K562 (cell line): ENCODE data around the gene TRAPPC1. TPM values are rescaled to one million over a fixed set of nuclear protein-coding genes. Genes with fewer than 3 reads are reported as not detected.

Experiments
- ATAC-seq: fragments of 200-7000 bp; cut with Tn5 transposase; 3 replicates; pipeline ENCODE4 v1.9.1; 2020; ENCODE audit warnings: moderate library complexity
- BruUV-seq: library from RNA; stranded (reverse); fragments of 400-500 nt; replicated peaks from 2 replicates; lab custom pipeline; 2021; lab: Mats Ljungman, UMichigan
- CTCF ChIA-PET: fragments of 300-600 bp; formaldehyde crosslinking; extraction: SDS; loops from one replicate; lab custom pipeline; 2021; ENCODE audit warnings: low intra/inter-chr PET ratio; lab: Yijun Ruan, JAX
- POLR2A ChIA-PET: fragments of 300-600, 350-650 bp; sonication (Branson Sonifier 250); formaldehyde crosslinking; extraction: SDS; loops from one replicate; lab custom pipeline; 2021; ENCODE audit warnings: antibody characterized with exemption, inconsistent platforms; lab: Yijun Ruan, JAX
- DNase-seq, 4 experiments: peaks; one replicate each; pipeline versions ENCODE4 v3.0.0 to v3.0.0-alpha.2; 2011 to 2018; ENCODE audit warnings: low spot score in 3 of 4, mixed read lengths in 3 of 4; ENCODE audit errors: extremely low read depth in 1 of 4
- FAIRE-seq: peaks from 2 replicates; lab custom pipeline; 2011; peaks lifted over from hg19 to GRCh38; lab: Jason Lieb, UNC
- H2AFZ ChIP-seq: 2 replicates; pipeline ENCODE4 v1.6.0; 2011; ENCODE audit warnings: low read depth, low read length, control low read depth, inconsistent platforms
- H3K27ac ChIP-seq: fragments of 200-600 bp; 3 replicates; pipeline ENCODE4 v1.8.0; 2011; ENCODE audit warnings: low read depth, mild to moderate bottlenecking, control low read depth, inconsistent platforms, low read length, moderate library complexity, mixed read lengths; ENCODE audit errors: extremely low read depth
- H3K27me3 ChIP-seq, 2 experiments: fragments of 300-600 bp in 1 of 2; 2 replicates in 1 of 2; 3 replicates in 1 of 2; pipeline versions ENCODE4 v1.6.0 to v1.8.0; 2011; ENCODE audit warnings: inconsistent platforms in 2 of 2, low read length in 2 of 2, mild to moderate bottlenecking in 1 of 2, mixed read lengths in 1 of 2, moderate library complexity in 1 of 2; ENCODE audit not compliant: control insufficient read depth in 2 of 2, insufficient read depth in 2 of 2
- H3K36me3 ChIP-seq: fragments of 300-600 bp; 3 replicates; pipeline ENCODE4 v1.8.0; 2011; ENCODE audit warnings: mild to moderate bottlenecking, low read length, inconsistent platforms; ENCODE audit not compliant: control insufficient read depth, insufficient read depth
- H3K4me1 ChIP-seq, 2 experiments: fragments of 200-600 bp in 1 of 2; replicated peaks in 1 of 2; 2 replicates in 1 of 2; 3 replicates in 1 of 2; pipeline versions ENCODE4 v1.5.1 to v1.8.0; 2011; ENCODE audit warnings: inconsistent platforms in 2 of 2, low read length in 2 of 2, mild to moderate bottlenecking in 1 of 2, mixed read lengths in 1 of 2, moderate library complexity in 1 of 2; ENCODE audit not compliant: control insufficient read depth in 2 of 2, insufficient read depth in 2 of 2
- H3K4me2 ChIP-seq: 2 replicates; pipeline ENCODE4 v1.6.1; 2011; ENCODE audit warnings: low read length, control low read depth, inconsistent platforms, mixed read lengths; ENCODE audit not compliant: insufficient read depth
- H3K4me3 ChIP-seq: fragments of 200-600 bp; sonication (generic), shearing (Covaris generic); 2 replicates; pipeline ENCODE4 v1.5.1; 2016; ENCODE audit warnings: control low read depth, inconsistent platforms
- H3K79me2 ChIP-seq: fragments of 200-600 bp; 3 replicates; pipeline ENCODE4 v1.8.0; 2011; ENCODE audit warnings: low read length, inconsistent platforms; ENCODE audit not compliant: control insufficient read depth, insufficient read depth
- H3K9ac ChIP-seq, 2 experiments: 2 replicates each; pipeline versions ENCODE4 v1.6.0 to v1.6.1; 2011; ENCODE audit warnings: low read depth in 2 of 2, low read length in 2 of 2, control low read depth in 1 of 2, inconsistent platforms in 1 of 2, mild to moderate bottlenecking in 1 of 2, mixed read lengths in 1 of 2; ENCODE audit not compliant: insufficient read depth in 1 of 2
- H3K9me1 ChIP-seq: one replicate; pipeline ENCODE4 v1.6.0; 2011; ENCODE audit warnings: inconsistent platforms, mild to moderate bottlenecking, low read length, moderate library complexity; ENCODE audit not compliant: control insufficient read depth, insufficient read depth
- H3K9me3 ChIP-seq: replicated peaks from 2 replicates; pipeline ENCODE4 v1.5.1; 2011; ENCODE audit warnings: low read depth, low read length, inconsistent platforms; ENCODE audit not compliant: control insufficient read depth, insufficient read depth
- H4K20me1 ChIP-seq: replicated peaks from 2 replicates; pipeline ENCODE4 v1.6.1; 2011; ENCODE audit warnings: low read length, inconsistent platforms, mixed read lengths; ENCODE audit not compliant: control insufficient read depth, insufficient read depth
- CEBPB ChIP-seq: fragments of 450-650 bp; IDR thresholded peaks from 2 replicates; pipeline ENCODE4 v1.6.1; 2016; ENCODE audit warnings: missing genetic modification characterization, missing compliant biosample characterization
- CHCHD3 ChIP-seq: fragments of 250-450 bp; sonication (Bioruptor Pico); IDR thresholded peaks from 2 replicates; pipeline ENCODE4 v2.1.2; 2022; ENCODE audit warnings: mild to moderate bottlenecking
- JUNB ChIP-seq: fragments of 450-650 bp; formaldehyde crosslinking; conservative IDR thresholded peaks from 2 replicates; pipeline ENCODE4 v1.4.0; 2020; ENCODE audit warnings: mild to moderate bottlenecking
- MCM3 ChIP-seq: fragments of 450-650 bp; IDR thresholded peaks from 2 replicates; pipeline ENCODE4 v1.6.1; 2016
- NCOA4 ChIP-seq: fragments of 450-650 bp; IDR thresholded peaks from 2 replicates; pipeline ENCODE4 v1.6.1; 2018; ENCODE audit warnings: mild to moderate bottlenecking; ENCODE audit not compliant: partially characterized antibody
- SIN3A ChIP-seq, 2 experiments: fragments of 150-350 bp in 1 of 2; IDR thresholded peaks; 2 replicates each; pipeline ENCODE4 v1.6.1; 2011 to 2016; ENCODE audit warnings: borderline replicate concordance in 2 of 2, low read depth in 2 of 2, low read length in 2 of 2, mild to moderate bottlenecking in 2 of 2, moderate library complexity in 2 of 2; ENCODE audit not compliant: control insufficient read depth in 1 of 2
- SNIP1 ChIP-seq: fragments of 450-650 bp; IDR thresholded peaks from 2 replicates; pipeline ENCODE4 v1.7.1; 2017; ENCODE audit warnings: low read depth, mild to moderate bottlenecking
- SREBF1 ChIP-seq: fragments of 150-350 bp; IDR thresholded peaks from 2 replicates; pipeline ENCODE4 v1.6.1; 2014; ENCODE audit warnings: antibody characterized with exemption, low read depth, low read length, borderline replicate concordance
- ZFP36 ChIP-seq: fragments of 150-350 bp; IDR thresholded peaks from 2 replicates; pipeline ENCODE4 v1.6.1; 2018; ENCODE audit warnings: low read length, low read depth; ENCODE audit not compliant: partially characterized antibody
- ZNF121 ChIP-seq: sonication (generic); formaldehyde crosslinking; conservative IDR thresholded peaks from 2 replicates; pipeline ENCODE4 v1.8.0; 2022; ENCODE audit warnings: missing genetic modification reagents
- WGBS: fragments of 100-300 bp; shearing (Covaris generic); methylation state at CpG from one replicate; pipeline ENCODE4 v1.1.6; 2016; ENCODE audit warnings: low coverage, mixed read lengths; ENCODE audit not compliant: insufficient coverage; ENCODE audit errors: missing lambda C conversion rate; 5-methylcytosine and 5-hydroxymethylcytosine counted together
- in situ Hi-C: fragments of 300-500 bp; cut with MboI; formaldehyde crosslinking; loops from 4 replicates; pipeline ENCODE4 v1.15.0; 2018; ENCODE audit warnings: inconsistent platforms, mixed read lengths
- intact Hi-C: fragments of 100-400 bp; cut with micrococcal nuclease; formaldehyde crosslinking; loops from 2 replicates; pipeline ENCODE4 v1.14.2; 2022
- polyA plus RNA-seq, 8 experiments: library from polyadenylated mRNA; depleted of rRNA in 4 of 8; stranded (reverse) in 5 of 8; unstranded in 3 of 8; fragments of >200 nt; fragmentation: Nextera tagmentation in 2 of 8; fragmentation: Illumina TruSeq in 1 of 8; extraction: Ambion mirVana in 2 of 8; extraction: Trizol in 1 of 8; gene quantifications; 2 replicates each; pipeline versions ENCODE4 v1.2.1 to v1.2.3, GENCODE V29; 2011 to 2014; ENCODE audit warnings: inconsistent platforms in 1 of 8, missing spikeins in 1 of 8
- total RNA-seq, 7 experiments: library from RNA; depleted of rRNA in 6 of 7; stranded (reverse); fragments of >200 nt in 6 of 7; fragmentation: Illumina TruSeq in 2 of 7; extraction: Trizol in 2 of 7; gene quantifications; 2 replicates each; pipeline versions ENCODE4 v1.2.1 to v1.2.3, GENCODE V29; 2011 to 2021; ENCODE audit warnings: low replicate concordance in 1 of 7
- TF ChIP-seq, protein P1 (sequence below): IDR thresholded peaks from 3 replicates; pipeline ENCODE4 v1.6.1; 2011; ENCODE audit warnings: borderline replicate concordance, mild to moderate bottlenecking, moderate library complexity; ENCODE audit not compliant: insufficient read length; ENCODE audit errors: extremely low read depth
- TF ChIP-seq, protein P2 (sequence below): fragments of 250-450 bp; sonication (Bioruptor Pico); IDR thresholded peaks from 2 replicates; pipeline ENCODE4 v1.5.0; 2020; ENCODE audit warnings: mild to moderate bottlenecking, borderline replicate concordance

The TRAPPC1 gene
- total and polyA plus RNA-seq, 9 of the 15 experiments (the other 6 are each of a cell fraction or from before 2014, with no cell fraction given) = 11.7 to 82.8 (median 36.2) TPM

DNA sequence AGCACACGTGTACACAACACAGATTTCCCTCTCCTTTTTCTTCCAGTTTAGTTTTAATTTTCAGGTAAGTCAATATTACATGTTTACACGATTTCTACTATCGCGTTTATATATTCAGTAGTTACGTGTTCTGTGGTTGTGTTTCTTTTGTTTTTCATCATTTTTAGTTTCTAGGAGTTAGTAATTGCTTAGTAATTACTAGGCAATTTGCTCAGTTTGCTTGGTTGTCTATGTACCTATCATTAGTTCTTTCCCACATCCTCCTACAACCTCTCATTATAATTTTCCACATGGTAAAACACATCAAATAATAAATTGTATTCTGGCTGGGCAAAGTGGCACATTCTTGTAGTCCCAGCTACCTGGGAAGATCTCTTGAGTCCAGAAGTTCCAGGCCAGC, 46.1 kb upstream of the TRAPPC1 start:
- no TSS peak for BruUV-seq
- Histone ChIP-seq H3K27me3 (peaks cover 0 to 8% of the 10 kb centered on the region in 2 experiments; a peak in 3 of 5 replicates), H3K4me2 (no peak overlapping the region), H2AFZ (no peak overlapping the region), H3K36me3 (no peaks in the 10 kb centered on the region), H3K27ac (no peak overlapping the region), H3K9me1 (no peaks in the 10 kb centered on the region), H3K4me3 (no peak overlapping the region), H3K4me1 (no peaks in the 10 kb centered on the region), H3K9me3 (no peaks in the 10 kb centered on the region; the same call in 1 of the 2 replicates), H3K79me2 (no peaks in the 10 kb centered on the region), H4K20me1 (no peaks in the 10 kb centered on the region), H3K9ac (no peak overlapping the region)
- ATAC-seq = no peak
- intact Hi-C loops (no loop called here), in situ Hi-C loops (no loop called here)
- FAIRE-seq = no peak
- DNase-seq = no peak
- WGBS = 4% methylated on average over 5 of the region's 5 CpGs
- ChIA-PET CTCF (no interaction called here), POLR2A (interaction anchor here (0.7 kb wide), 1 partner anchor 20 kb away, joined by 3 read pairs; no protein-coding TSS in a partner anchor)
- no peak for TF ChIP-seq ZFP36
- no peak for TF ChIP-seq NCOA4
- TF ChIP-seq SIN3A (IDR thresholded peaks at IDR 0.05; ENCODE audit: borderline replicate concordance in 2 of 2, control insufficient read depth in 1 of 2, low read depth in 2 of 2, low read length in 2 of 2) = no peak
- TF ChIP-seq SREBF1 = no peak
- no peak for TF ChIP-seq CEBPB (tag)

DNA sequence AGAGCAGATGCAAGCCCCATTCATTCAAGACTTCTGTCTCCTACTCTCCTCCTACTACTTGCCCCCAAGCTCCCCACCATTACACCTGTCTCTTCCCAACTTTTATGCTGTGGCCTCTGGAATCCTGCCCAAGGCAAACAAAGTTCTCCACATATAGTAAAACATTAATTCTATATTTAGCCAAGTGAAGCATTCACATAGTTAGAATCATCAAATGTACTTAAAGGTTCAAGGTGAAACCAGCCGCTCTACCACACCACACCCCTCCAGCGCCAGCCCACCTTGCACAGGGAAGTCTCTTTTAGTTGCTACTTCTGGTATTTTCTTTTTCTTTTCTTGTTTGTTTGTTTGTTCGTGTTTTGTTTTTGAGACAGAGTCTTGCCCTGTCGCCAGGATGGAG, 45.3 kb upstream of the TRAPPC1 start:
- BruUV-seq = no TSS peak
- Histone ChIP-seq H4K20me1 (no peaks in the 10 kb centered on the region), H2AFZ (no peak overlapping the region), H3K4me2 (no peak overlapping the region), H3K4me1 (no peaks in the 10 kb centered on the region), H3K4me3 (no peak overlapping the region), H3K9me1 (no peaks in the 10 kb centered on the region), H3K79me2 (no peaks in the 10 kb centered on the region), H3K9me3 (no peaks in the 10 kb centered on the region; the same call in 1 of the 2 replicates), H3K36me3 (no peaks in the 10 kb centered on the region), H3K27me3 (peaks cover 1 to 8% of the 10 kb centered on the region in 2 experiments; a peak in 3 of 5 replicates), H3K27ac (no peak overlapping the region), H3K9ac (no peak overlapping the region)
- intact Hi-C loops = no loop called here
- ATAC-seq = no peak
- WGBS = 6% methylated on average over 4 of the region's 4 CpGs
- CTCF ChIA-PET = no interaction called here
- DNase-seq = no peak
- no peak for FAIRE-seq
- in situ Hi-C loops = no loop called here
- POLR2A ChIA-PET = interaction anchor here (0.8 kb wide), 1 partner anchor 45 kb away, joined by 5 read pairs; the partner anchor contains the start of gene TRAPPC1
- TF ChIP-seq, protein P1, sequence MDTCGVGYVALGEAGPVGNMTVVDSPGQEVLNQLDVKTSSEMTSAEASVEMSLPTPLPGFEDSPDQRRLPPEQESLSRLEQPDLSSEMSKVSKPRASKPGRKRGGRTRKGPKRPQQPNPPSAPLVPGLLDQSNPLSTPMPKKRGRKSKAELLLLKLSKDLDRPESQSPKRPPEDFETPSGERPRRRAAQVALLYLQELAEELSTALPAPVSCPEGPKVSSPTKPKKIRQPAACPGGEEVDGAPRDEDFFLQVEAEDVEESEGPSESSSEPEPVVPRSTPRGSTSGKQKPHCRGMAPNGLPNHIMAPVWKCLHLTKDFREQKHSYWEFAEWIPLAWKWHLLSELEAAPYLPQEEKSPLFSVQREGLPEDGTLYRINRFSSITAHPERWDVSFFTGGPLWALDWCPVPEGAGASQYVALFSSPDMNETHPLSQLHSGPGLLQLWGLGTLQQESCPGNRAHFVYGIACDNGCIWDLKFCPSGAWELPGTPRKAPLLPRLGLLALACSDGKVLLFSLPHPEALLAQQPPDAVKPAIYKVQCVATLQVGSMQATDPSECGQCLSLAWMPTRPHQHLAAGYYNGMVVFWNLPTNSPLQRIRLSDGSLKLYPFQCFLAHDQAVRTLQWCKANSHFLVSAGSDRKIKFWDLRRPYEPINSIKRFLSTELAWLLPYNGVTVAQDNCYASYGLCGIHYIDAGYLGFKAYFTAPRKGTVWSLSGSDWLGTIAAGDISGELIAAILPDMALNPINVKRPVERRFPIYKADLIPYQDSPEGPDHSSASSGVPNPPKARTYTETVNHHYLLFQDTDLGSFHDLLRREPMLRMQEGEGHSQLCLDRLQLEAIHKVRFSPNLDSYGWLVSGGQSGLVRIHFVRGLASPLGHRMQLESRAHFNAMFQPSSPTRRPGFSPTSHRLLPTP = no peak
- TF ChIP-seq CHCHD3 (CRISPR knock-in tag) = no peak
- TF ChIP-seq, protein P2, sequence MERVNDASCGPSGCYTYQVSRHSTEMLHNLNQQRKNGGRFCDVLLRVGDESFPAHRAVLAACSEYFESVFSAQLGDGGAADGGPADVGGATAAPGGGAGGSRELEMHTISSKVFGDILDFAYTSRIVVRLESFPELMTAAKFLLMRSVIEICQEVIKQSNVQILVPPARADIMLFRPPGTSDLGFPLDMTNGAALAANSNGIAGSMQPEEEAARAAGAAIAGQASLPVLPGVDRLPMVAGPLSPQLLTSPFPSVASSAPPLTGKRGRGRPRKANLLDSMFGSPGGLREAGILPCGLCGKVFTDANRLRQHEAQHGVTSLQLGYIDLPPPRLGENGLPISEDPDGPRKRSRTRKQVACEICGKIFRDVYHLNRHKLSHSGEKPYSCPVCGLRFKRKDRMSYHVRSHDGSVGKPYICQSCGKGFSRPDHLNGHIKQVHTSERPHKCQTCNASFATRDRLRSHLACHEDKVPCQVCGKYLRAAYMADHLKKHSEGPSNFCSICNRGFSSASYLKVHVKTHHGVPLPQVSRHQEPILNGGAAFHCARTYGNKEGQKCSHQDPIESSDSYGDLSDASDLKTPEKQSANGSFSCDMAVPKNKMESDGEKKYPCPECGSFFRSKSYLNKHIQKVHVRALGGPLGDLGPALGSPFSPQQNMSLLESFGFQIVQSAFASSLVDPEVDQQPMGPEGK (CRISPR knock-in tag) = no peak
- TF ChIP-seq SNIP1 = no peak
- TF ChIP-seq MCM3 = no peak
- TF ChIP-seq ZNF121 = no peak
- TF ChIP-seq JUNB (CRISPR knock-in tag) = no peak
